GOT3 (cell line): ENCODE data around the gene ADARB2.

Experiments used
- DNase-seq: peaks from one replicate; lab custom pipeline; 2025; ENCODE audit warnings: mixed read lengths; lab: John Stamatoyannopoulos, UW

ADARB2 gene

DNA sequence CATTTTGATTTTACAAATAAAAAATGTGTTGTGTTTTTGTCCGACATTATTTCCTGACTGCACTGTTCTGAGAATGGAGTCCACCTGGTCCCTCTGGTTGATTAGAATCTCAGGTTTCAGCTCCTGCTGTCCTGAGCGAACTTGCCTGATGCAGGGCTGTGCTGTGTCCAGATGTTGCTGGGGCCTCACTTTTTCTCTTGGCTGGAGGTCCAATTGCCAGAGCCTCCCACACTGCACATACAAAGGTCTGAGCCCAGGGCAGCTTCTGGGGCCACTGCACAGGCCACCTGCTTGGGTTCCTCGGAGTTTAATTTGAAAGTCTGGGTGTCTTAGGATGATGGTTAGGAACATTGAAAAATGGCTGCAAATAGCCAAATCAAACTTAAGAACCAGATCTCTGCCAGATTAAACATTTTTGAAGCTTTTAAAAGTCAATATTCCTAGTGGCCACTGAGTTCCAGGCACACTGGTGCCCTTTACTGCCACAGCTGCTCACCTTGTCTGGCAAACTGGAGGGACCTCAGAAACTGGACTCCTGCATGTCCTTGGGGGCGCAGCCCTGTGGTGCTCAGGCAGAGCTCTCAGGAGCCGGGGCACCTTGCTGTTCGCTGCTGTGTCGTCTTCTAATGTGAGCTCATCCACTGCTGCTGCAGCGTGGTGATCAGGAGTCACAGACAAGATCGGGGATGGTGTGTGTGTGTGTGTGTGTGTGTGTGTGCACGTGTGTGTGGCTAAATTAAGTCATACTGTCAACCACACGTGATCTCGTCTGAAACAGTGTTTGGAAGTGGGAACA lies 606.1 kb downstream of the ADARB2 start:
- no peak for DNase-seq

DNA sequence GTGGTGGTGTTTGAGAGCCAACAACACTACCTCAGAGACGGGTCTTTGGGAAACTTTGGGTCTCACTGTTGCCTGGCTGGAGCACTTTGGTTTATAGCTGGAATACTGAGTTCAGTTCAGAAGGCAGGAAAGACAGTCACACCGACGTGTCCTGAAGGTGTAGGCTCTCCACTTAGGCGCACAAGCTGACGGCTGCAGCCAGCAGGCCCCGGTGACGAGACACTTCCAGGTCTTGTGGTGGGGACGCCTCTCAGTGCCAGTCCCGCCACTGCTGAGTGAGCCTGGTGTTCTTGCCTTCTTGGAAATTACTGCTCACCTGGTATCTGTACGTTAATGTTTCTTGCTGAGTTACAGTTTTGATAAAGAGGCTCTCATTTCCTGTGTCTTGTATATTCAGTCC lies 607.1 kb downstream of the ADARB2 start:
- no peak for DNase-seq

DNA sequence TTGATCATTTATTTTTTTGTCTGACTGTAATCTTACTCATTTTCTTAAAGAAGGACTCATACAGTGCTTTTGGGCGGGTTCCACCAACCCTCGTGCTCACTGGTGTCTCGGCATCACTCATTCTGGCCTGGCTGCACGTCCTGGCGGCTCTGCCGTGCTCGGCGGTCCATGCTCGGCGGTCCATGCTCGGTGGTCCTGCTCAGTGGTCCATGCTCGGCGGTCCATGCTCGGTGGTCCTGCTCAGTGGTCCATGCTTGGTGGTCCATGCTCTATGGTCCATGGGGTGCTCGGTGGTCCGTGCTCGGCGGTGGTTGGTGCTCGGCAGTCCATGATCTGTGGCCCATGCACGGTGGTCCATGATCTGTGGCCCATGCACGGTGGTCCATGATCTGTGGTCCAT lies 608.7 kb downstream of the ADARB2 start:
- DNase-seq: no peak

DNA sequence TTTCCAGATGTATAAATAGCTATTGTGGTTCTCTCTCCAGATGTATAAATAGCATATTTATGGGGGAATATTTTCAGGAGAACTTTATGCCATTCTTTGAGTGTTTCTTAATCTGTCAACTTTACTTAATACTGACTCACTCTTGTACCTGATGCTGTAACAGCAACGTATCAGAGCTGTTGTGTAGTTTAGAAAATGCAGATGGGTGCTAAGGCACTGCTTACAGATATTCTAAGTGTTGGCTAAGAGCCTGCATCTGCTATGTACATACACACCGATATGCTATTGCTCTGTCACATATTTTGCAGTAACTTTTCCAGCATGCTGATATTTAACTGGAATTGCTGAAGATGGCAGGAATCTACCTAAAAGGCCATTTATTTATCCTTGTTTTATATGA lies 609.2 kb downstream of the ADARB2 start:
- DNase-seq: no peak

DNA sequence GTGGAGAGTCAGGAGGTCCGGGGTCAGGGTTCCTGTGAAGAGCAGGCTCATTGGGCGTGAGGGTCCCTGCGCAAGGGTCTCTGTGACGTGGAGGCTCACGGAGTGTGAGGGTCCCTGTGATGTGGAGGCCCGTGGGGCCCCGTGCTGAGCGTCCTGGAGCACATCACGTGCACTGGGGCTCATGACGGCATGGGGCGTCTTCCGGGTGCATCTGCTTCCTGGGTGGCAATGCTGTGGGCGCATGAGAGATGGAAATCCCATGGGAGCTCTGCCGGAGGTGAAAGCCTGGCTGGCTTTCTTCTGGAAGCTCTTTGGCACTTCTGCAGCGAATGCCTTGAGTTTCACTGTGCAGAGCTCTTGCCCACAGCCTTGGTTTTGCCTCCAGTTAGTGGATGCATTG lies 609.7 kb downstream of the ADARB2 start:
- no peak for DNase-seq
